ENCODE measurements around the gene ZNF536.

GRCh38 chr19:30473334-30473867 lies 101.2 kb downstream of the ZNF536 start:
- TF ChIP-seq CTCF (IDR thresholded peaks at IDR 0.05) (no peak), POLR2AphosphoS5 (IDR thresholded peaks at IDR 0.05) (no peak), POLR2A (IDR thresholded peaks at IDR 0.05) (no peak), EP300 (IDR thresholded peaks at IDR 0.05) (no peak)
